ENCODE results near the gene SKIC8. TPM values are rescaled to one million over a fixed set of nuclear protein-coding genes. Genes with fewer than 3 reads are reported as not detected.

SKIC8 gene
- total and polyA plus RNA-seq, 2 of the 13 experiments (the other 11 are each of a cell fraction or from before 2014, with no cell fraction given), result 69.5 to 70.6 TPM

GRCh38 chr15:78244101-78244500 is 55.3 kb downstream of the SKIC8 start:
- Histone ChIP-seq H2AFZ (ENCODE audit: low read length) (no peak overlapping the region), H3K27ac (ENCODE audit: extremely low read length, insufficient read depth, low read length) (no peak overlapping the region), H3K9me3 (ENCODE audit: low read length) (no peaks in the 10 kb centered on the region), H3K4me3 (replicated peaks in 1 of 3; ENCODE audit: insufficient read depth in 1 of 3, low read depth in 2 of 3, low read length in 3 of 3) (no peak overlapping the region), H3K9ac (ENCODE audit: insufficient read depth, low read depth, low read length) (no peak overlapping the region), H3K79me2 (ENCODE audit: insufficient read depth, low read length) (no peaks in the 10 kb centered on the region), H3K27me3 (ENCODE audit: control insufficient read depth in 1 of 2, insufficient read depth in 2 of 2, low read length in 2 of 2) (no peaks in the 10 kb centered on the region), H3K4me1 (ENCODE audit: insufficient read depth, low read length) (peaks cover 32% of the 10 kb centered on the region), H3K36me3 (replicated peaks in 1 of 2; ENCODE audit: control insufficient read depth in 1 of 2, insufficient read depth in 2 of 2, low read length in 2 of 2) (no peaks in the 10 kb centered on the region), H4K20me1 (ENCODE audit: insufficient read depth, low read length) (no peaks in the 10 kb centered on the region), H3K4me2 (ENCODE audit: low read depth, low read length) (peak overlapping the region; percentile 25)
- 16% methylated on average over 5 of the region's 6 CpGs for WGBS (ENCODE audit: low lambda C conversion rate)
- intact Hi-C loops (cut with micrococcal nuclease; ENCODE audit: unreplicated experiment) (no loop called here), in situ Hi-C loops (cut with HindIII; ENCODE audit: extremely low pct_ligation_motif_present, low pct_unique_long_range_greater_than_20kb) (loop anchor here (5.0 to 25.0 kb wide), 3 partner anchors 67 to 282 kb away; no protein-coding TSS in a partner anchor)
- ChIA-PET POLR2A (no interaction called here), CTCF (ENCODE audit: low intra/inter-chr PET ratio, low total read pairs) (no interaction called here)
- FAIRE-seq (no peak), ATAC-seq (0 out of 3 replicates have a peak, but pooled peaks have one; percentile 9), DNase-seq (ENCODE audit: low spot score) (peak; percentile 24)
- BruUV-seq (replicated peaks), result no TSS peak
- TF ChIP-seq THRA (CRISPR knock-in tag; IDR thresholded peaks at IDR 0.05; ENCODE audit: borderline replicate concordance) (no peak), ZNF253 (CRISPR knock-in tag; IDR thresholded peaks at IDR 0.05; ENCODE audit: borderline replicate concordance) (no peak), MATR3 (CRISPR knock-in tag; IDR thresholded peaks at IDR 0.05) (no peak), ZBTB20 (CRISPR knock-in tag; IDR thresholded peaks at IDR 0.05; ENCODE audit: borderline replicate concordance, low read depth) (no peak), PHF5A (CRISPR knock-in tag; IDR thresholded peaks at IDR 0.05; ENCODE audit: low read depth, unreplicated experiment) (no peak), NR2F1 (CRISPR knock-in tag; IDR thresholded peaks at IDR 0.05) (peak in 1 of 2 experiments; percentile 33; a peak in 1 of 4 replicates), ZNF598 (CRISPR knock-in tag; IDR thresholded peaks at IDR 0.05; ENCODE audit: borderline replicate concordance) (no peak), ATF7-NPFF (CRISPR knock-in tag; IDR thresholded peaks at IDR 0.05; ENCODE audit: low read depth) (no peak), ZNF589 (CRISPR knock-in tag; conservative IDR thresholded peaks at IDR 0.05) (no peak), SIX1 (CRISPR knock-in tag; IDR thresholded peaks at IDR 0.05; ENCODE audit: borderline replicate concordance) (no peak), AGO1 (IDR thresholded peaks at IDR 0.05; ENCODE audit: low read depth, low read length, poor library complexity, severe bottlenecking) (no peak), NR2F6 (IDR thresholded peaks at IDR 0.05) (peak; percentile 54), NR2F6 (CRISPR knock-in tag; IDR thresholded peaks at IDR 0.05) (no peak), ZNF766 (CRISPR knock-in tag; IDR thresholded peaks at IDR 0.05; ENCODE audit: borderline replicate concordance) (no peak)
- TF ChIP-seq, protein P1, sequence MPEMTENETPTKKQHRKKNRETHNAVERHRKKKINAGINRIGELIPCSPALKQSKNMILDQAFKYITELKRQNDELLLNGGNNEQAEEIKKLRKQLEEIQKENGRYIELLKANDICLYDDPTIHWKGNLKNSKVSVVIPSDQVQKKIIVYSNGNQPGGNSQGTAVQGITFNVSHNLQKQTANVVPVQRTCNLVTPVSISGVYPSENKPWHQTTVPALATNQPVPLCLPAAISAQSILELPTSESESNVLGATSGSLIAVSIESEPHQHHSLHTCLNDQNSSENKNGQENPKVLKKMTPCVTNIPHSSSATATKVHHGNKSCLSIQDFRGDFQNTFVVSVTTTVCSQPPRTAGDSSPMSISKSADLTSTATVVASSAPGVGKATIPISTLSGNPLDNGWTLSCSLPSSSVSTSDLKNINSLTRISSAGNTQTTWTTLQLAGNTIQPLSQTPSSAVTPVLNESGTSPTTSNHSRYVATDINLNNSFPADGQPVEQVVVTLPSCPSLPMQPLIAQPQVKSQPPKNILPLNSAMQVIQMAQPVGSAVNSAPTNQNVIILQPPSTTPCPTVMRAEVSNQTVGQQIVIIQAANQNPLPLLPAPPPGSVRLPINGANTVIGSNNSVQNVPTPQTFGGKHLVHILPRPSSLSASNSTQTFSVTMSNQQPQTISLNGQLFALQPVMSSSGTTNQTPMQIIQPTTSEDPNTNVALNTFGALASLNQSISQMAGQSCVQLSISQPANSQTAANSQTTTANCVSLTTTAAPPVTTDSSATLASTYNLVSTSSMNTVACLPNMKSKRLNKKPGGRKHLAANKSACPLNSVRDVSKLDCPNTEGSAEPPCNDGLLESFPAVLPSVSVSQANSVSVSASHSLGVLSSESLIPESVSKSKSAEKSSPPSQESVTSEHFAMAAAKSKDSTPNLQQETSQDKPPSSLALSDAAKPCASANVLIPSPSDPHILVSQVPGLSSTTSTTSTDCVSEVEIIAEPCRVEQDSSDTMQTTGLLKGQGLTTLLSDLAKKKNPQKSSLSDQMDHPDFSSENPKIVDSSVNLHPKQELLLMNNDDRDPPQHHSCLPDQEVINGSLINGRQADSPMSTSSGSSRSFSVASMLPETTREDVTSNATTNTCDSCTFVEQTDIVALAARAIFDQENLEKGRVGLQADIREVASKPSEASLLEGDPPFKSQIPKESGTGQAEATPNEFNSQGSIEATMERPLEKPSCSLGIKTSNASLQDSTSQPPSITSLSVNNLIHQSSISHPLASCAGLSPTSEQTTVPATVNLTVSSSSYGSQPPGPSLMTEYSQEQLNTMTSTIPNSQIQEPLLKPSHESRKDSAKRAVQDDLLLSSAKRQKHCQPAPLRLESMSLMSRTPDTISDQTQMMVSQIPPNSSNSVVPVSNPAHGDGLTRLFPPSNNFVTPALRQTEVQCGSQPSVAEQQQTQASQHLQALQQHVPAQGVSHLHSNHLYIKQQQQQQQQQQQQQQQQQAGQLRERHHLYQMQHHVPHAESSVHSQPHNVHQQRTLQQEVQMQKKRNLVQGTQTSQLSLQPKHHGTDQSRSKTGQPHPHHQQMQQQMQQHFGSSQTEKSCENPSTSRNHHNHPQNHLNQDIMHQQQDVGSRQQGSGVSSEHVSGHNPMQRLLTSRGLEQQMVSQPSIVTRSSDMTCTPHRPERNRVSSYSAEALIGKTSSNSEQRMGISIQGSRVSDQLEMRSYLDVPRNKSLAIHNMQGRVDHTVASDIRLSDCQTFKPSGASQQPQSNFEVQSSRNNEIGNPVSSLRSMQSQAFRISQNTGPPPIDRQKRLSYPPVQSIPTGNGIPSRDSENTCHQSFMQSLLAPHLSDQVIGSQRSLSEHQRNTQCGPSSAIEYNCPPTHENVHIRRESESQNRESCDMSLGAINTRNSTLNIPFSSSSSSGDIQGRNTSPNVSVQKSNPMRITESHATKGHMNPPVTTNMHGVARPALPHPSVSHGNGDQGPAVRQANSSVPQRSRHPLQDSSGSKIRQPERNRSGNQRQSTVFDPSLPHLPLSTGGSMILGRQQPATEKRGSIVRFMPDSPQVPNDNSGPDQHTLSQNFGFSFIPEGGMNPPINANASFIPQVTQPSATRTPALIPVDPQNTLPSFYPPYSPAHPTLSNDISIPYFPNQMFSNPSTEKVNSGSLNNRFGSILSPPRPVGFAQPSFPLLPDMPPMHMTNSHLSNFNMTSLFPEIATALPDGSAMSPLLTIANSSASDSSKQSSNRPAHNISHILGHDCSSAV (CRISPR knock-in tag; IDR thresholded peaks at IDR 0.05; ENCODE audit: borderline replicate concordance), result no peak
